Activated CD4-positive, alpha-beta T cell treated with anti-CD3 and anti-CD28 coated beads, Interleukin-2, amount 50 U/mL, for 24 hours (primary cell): ENCODE results near the gene AFDN.

Experiments
- DNase-seq, 2 donors: peaks; one replicate each; pipeline ENCODE4 v3.0.0-alpha.2; 2020; ENCODE audit warnings: low read depth in 1 of 2, low spot score in 1 of 2

AFDN gene

DNA sequence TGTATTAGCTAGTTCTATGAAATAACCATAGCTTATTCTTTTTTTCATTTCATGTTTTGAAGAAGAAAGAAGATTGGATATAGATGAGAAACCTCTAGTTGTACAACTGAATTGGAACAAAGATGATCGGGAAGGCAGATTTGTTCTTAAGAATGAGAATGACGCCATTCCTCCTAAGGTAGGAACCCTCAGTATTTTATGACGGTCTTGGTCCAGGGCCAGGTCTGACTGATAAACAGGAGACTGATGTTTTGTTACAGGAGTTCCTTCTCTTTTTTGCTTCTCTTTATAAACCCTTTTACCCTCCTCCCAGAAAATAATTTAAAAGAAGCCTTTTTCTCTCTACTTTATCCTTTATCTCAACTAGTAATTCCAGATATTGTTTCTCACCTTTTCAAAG is 43.6 kb downstream of the AFDN start:
- DNase-seq: no peak

DNA sequence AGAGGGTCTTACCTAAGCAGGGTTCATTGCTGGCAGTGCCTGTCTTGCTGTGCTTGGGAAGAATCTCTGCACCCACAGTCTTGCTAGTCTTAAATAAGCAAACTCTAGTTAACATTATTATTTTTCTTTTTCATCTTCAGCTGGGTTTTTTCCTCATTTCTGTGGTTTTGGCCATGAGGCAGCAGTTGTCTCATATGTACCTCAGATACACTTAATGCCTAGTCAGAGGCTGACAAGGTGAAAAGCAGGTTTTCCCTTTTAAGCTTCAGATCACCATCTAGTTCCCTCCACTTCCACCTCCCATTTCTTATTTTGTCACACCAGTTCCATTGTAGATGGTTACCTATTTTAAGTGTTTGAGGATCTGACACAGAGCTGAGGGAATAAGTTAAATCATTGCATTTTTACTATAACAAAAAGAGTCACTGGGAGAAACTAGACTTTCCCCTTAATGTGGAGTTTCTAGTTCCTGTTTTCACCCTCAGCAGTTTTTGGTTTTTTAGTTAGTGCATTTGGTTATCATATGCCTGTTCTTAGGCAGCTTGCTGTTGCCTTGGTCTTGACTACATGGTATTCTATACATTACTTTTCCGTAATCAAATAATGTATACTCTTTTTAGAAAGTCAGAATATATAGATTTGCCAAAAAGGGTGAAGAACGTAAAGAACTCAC is 46.0 kb downstream of the AFDN start:
- no peak for DNase-seq

DNA sequence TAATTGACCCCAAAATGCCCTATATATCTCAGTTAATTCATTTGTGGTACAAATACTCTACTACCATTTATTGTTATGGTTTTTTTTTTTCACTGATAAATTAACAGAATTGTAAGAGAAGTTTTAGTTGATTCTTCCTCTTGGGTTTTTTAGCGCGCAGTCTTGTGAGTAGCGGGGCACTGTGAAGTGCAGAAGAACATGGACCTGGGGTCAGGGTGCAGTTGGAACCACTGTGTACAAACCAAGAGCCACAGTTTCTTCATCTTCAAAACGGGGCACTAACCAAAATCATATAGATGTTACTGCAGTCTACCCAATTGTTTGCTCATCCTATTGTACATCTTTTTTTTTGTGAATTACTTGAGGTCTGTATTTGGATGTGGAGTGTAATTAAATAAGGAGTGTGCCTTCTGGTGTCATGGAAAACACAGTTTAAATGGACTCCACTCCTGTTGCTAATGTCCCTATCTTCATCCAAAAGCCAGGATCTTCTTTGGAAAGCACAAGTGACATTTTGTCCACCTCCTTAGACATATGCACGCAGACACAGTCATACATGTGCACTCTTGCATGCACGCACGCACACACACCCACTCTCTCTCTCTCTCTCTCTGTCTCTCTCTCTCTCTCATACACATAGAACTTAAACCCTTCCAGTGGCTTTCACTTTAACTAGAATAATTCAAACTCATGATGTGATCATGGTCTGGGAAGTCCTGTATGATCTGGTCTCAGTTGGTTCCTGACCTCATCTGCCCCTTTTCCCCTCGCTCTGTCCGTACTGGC is 51.5 kb downstream of the AFDN start:
- no peak for DNase-seq

DNA sequence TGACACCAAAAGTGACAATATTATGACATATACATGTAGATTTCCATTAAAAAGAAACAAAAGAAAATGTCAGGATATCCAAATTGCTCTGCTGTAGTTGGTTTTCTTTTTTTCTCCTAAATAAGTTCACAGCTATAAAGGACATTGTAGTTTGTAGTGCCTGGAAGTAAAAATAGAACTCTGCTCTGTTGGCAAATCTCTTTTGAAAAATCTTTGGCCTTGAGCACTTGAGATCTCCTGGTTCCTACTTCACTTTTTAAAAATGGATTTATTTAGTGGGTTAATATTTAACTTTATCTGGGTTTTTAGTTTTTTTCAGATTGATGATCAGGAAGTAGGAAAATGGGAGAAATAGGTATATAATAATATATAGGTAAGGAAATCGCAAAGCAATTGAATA is 52.9 kb downstream of the AFDN start:
- DNase-seq: no peak

DNA sequence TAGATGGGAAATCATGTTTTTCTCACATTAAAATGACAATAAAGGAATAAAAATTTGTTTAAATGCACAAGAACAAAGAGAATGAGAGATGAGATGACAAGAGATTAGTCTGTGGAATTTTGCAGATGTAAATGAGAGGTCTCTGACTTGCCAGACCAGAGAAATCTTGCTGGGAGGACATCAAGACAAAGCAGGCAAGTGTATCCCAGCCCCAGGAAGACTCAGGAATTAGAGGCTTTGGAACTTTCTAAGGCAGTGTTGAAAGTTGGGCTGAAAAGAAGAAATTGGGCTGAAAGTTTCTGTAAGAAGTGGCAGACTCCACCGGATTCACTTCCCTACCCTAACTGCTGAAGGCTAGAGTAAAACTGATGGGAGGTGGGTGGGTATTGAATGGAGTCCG is 54.6 kb downstream of the AFDN start:
- no peak for DNase-seq

DNA sequence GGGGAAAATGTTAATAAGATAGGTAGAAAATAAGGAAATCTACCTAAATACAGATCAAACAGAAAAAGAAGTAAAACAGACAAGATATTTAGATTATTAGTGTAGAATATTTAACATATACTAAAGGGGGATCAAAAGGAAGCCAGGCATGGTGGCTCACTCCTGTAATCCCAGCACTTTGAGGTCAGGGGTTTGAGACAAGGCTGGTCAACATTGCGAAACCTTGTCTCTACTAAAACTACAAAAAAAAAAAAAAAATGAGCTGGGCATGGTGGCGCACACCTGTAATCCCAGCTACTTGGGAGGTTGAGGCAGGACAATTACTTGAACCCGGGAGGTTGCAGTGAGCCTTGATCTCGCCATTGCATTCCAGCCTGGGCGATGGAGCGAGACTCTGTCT is 55.5 kb downstream of the AFDN start:
- DNase-seq: no peak

DNA sequence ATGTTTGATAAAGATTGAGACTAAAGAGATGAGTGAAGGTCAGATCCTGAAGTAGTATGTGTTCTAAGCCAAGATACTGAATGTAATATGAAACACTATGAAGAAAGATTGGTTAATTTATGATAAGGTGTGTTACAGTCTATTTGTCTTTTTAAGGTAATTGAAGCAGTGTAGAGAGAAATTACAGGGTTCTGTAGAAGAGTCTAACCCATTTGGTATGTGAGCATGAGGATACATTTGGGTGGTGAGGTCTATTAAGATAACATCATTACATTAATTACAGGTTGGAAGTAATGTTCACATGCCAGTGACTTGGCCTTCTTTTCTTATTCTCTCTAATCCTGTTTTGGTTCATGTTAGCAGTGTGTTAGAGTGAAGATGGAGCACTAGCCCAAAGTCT is 61.4 kb downstream of the AFDN start:
- DNase-seq: no peak

DNA sequence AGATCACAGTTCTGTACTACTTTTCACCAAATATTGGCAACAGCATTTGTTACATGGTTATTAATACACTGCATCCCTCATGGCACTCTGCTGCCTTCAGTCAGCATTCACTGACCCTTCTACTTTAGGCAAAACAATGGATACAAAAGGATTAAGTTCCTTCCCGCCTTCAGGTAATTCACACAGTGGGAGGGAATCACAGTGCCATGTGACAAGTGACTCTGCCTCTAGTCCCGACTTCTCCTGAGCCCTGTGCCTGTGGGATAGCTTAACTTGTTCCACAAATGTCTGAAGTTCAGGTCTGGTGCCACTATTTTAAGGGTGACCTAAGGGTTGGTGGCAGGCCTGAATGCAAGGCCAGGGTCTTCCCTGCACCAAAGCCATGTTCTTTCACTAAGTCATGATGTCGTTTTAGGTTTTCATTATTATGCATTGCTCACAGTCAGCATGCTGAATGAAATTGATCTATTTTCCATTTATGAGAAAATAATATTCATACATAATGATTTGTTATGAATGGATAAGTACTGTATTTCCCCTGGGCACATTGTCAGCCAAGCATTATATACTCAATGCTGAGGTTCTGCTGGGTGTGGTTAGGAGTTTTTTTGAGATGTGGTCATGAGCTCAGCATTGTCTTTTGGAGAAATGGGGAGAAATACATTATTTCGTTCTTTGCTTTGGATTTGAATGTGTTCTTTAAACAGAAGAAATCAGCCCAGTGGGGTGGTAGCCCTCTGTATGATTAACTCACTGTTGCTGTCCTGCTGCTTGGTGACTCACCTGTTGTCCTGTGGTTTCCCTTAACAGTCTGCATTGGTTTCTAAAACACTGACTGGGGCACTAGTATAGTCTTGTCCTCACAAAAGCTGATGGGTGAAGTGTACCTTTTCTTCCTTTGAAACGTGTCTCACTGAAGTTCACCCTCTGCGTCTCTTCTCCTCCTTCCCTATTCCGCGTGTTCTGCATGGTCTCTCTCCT is 66.4 kb downstream of the AFDN start:
- no peak for DNase-seq

DNA sequence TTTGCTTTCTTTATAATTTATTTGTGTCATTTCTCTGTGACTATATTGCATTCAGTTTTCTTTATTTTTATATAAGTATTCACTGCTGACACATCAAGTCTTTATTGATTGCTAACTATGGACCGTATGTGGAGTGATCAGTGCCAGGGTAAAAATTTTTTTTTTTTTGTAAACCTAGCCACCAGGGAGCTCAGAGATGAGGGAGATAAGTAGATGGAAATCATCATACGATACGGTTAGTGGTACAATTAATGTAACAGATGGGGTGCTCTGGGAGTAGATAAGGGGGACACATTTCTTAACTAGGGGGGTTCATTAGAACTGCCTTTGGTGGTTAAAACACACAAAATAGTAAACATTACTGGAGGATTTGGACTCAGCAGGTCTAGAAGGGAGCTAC is 68.3 kb downstream of the AFDN start:
- DNase-seq: no peak

DNA sequence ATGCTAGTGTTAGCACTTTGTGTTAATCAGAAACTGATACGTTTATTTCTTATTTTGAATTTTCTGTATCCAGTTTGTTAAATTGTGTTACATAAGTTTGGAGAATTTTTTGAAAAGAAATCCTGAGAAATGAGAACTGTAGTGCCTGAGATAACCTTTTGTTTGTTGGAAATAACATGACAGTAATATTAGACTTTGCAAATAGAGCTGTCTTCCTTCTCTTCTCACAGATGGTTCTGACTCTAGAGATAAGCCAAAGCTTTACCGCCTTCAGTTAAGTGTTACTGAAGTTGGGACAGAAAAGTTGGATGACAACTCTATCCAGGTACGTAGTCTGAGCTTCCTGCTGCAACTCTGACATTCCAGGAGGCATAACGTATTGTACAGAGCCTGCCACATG is 69.9 kb downstream of the AFDN start:
- no peak for DNase-seq

DNA sequence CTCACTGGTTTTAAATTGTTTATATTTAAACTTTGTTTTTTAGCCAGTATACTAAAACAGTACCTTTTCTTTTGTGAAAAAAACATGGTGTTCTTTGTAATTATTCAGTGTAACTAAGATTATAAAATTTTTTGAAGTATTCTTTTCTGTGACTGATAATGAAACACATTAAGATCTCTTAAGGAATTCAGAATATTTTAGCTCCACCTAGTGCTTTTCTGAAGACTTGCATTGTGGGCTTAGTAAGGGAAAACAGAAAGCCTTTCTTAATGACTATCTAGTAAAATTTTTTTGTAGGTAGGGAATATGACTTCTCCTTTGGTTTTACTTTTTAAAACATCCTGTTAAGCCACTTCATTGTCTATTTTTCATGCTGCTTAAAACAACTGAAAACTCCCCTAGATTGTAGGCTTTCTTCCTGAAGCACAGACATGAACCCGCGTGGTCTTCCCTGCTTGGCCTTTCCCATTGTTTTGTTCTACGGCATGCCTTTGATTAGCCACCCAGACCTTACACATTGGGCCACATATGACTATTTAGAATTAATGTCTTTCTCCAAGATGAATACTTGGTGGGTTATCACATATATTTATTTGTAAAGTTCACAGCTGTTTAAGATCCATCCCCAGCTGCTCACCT is 72.1 kb downstream of the AFDN start:
- DNase-seq: no peak

DNA sequence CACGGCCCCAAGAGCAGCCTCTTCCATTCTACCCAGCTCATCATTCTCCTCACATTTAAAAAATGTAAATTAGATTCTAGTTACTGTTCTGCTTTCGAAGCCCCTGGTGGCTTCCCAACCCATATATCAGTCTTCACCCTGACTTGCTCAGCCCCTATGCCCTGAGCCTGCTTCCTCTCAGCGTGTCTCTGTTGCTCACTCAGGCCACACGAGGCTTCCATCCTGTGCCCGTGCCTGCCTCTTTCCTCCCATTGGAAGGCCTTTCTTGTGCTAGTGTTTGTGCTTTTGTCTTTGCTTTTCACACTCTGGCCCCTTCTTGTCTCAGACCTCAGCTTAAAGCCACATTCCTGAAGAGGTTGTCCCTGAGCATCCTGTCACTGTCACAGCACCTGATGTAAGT is 78.1 kb downstream of the AFDN start:
- no peak for DNase-seq

DNA sequence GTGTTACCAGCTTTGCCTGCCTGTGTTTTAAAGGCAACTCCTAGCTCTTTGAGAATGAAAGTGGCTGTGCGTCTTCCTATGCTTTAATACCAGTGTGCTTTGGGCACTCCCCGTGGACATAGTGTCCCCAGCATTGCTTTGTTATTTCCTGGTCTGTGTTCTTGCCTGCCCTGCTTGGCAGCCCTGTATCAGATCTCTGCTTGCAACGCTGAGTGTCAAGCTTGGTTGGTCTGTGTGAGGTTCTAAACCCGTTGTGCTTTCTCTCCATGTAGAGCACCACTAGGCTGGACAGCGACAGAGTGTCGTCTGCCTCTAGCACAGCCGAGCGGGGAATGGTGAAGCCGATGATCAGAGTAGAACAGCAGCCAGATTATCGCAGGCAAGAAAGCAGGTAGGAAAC is 80.2 kb downstream of the AFDN start:
- no peak for DNase-seq

DNA sequence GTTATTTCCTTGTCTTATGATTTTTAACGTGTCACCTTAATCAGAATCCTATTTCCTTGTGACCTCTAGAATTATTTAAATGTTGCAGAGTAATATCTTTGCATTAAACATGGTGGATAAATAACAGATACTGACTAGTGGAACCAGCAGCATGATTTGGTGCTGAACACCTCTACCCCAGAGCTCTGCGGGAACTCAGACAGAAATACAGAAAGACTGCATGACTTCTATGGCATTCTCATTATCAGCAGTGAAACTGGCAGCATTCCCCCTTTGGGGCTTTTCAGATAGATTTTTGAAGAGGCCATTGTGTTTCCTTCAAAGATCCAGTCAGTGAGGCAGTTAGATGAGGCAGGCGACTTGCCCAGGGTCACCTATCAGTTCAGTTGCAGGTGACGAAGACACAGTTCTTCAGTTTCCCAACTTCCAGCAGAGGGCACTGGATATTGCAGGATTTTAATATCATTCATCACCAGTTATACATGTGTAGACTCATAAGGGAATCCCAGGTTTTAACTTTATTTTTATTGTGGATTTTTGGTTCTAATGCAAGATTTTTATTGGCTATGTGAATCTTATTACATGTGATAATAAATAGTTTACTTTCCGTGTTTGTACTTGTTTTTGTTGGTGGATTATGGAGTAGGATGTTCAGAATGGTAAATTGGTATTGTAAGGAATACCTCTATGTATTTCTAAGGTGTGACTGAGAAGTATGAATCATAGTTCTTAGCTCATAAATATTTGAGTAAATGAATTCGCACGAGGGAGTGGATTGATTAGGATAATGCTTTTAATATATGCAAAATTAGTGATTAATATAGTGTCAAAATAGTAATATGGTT is 81.3 kb downstream of the AFDN start:
- DNase-seq: no peak

DNA sequence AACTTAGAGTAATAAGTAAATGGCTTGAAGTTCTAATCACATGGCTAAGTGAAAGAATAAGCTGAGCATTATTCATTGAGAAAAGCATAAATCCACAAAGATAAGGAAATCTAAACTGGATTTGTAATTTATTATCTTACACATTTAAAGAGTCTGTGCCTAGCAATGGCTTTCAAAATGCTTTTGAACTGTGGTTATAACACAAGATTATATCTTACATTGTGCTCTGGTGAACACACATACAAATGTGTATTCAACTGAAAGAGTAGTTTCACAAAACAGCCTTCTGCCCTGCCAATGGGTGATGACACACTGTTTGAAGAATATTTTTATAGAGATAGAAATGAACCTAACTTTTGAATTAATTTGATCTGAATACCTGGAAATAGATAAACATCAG is 83.3 kb downstream of the AFDN start:
- no peak for DNase-seq

DNA sequence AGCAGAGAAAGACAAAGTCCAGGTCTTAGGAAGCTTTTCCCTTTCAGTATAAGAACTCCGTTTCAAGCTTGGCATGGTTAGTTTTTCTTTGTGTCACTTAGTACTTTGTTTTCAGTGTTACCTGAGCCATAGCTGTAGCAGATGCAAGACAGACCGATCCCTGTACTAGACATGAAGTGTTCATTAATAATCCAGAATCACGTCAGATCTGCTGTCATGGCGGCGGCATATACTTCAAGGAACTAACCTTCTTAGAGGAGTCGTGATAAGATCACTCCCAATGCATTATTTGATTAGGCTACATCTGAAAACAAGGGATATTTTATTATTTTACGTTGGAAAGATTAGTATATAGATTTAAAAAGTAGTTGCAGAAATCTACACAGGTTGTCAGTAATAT is 83.9 kb downstream of the AFDN start:
- DNase-seq: no peak

DNA sequence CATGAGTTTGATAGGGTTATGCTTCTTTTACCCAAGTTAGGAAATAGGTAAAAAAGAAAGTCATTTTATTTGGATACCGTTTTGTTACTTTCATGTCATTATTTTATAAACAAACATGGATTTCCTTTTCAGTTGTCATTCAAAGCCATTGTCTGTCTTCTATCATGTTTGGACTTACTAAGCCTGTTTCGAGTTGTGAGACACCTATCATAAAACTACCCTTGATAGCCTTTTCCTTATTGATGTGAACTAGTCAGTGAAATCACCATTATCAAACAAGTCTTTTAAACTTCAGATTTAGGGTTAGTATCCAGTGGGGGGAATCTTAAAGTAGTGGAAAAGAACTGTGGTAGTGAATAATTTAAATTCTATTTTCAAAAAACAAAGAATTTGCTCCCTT is 85.8 kb downstream of the AFDN start:
- no peak for DNase-seq

DNA sequence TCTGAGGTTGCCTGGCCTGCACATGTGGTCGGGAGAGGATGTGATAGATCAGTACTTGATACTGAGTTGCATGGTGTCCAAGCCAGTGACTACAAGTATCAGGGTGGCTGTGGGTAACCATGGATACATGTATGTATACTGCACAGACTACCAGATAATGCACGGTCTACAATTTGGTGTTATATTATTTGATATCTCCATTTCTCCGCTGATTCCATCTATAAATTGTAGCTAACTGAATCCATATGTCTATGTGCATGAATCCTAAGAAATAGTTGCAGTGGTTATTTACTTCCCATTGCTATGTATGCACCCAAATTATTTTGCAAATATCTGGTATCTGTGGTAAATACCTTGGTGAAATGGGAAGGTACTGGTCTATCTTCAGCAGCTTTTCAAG is 87.0 kb downstream of the AFDN start:
- no peak for DNase-seq

DNA sequence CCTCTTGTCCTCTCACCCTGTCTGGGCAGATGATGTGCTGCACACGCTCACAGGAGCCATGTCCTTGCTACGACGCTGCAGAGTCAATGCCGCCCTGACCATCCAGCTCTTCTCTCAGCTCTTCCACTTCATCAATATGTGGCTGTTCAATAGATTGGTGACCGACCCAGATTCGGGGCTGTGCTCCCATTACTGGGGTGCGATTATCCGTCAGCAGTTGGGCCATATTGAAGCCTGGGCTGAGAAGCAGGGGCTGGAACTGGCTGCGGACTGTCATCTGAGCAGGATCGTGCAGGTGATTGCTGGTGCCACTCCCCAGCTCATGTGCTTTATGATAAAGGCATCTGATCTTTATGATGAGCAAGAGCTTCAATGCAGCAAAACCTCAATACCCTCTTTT is 88.4 kb downstream of the AFDN start:
- no peak for DNase-seq

DNA sequence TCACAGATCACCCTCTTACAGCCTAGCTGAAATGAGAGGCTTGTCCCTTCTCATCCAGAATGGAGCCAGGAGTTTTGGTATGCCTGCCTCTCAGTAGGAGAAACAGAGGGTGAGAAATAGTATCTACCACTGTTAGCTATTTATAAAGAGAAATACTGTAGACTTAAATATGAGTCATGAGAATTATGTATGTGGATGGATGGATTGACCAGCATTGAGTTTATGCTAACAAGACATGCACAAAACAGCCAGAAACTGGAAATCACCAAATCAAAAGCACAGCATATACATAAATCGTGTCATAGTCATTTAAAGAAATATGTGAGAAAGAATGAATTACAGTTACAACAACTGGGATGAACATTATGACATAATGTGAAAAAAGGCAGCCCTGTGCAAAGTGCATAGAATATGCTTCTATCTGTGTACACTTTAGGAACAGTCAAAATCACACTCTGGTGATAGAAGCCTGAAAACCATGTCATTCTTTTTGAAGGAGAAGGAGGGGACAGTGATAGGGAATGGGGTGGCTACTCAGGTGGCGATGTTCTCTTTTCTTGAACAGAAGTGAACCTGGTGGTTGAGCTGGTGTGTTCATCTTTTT is 90.9 kb downstream of the AFDN start:
- no peak for DNase-seq
